CD4-positive, alpha-beta T cell (primary cell): Measurements from ENCODE around the gene NT5DC1. TPM values are rescaled to one million over a fixed set of nuclear protein-coding genes. Genes with fewer than 3 reads are reported as not detected.

Experiments
- ATAC-seq: fragments of 200-7000 bp; cut with Tn5 transposase; one replicate; pipeline ENCODE4 v1.10.0; 2022; ENCODE audit warnings: mild to moderate bottlenecking; ENCODE audit not compliant: poor library complexity
- CTCF ChIA-PET: fragments of 350-600 bp; sonication (Branson Sonifier 250); formaldehyde crosslinking; loops from one replicate; lab custom pipeline; 2021; ENCODE audit warnings: antibody characterized with exemption, inconsistent platforms; lab: Charles Lee
- POLR2A ChIA-PET: fragments of 350-600 bp; sonication (Branson Sonifier 250); formaldehyde crosslinking; loops from one replicate; lab custom pipeline; 2021; ENCODE audit warnings: antibody characterized with exemption, inconsistent platforms; lab: Charles Lee
- DNase-seq, 14 experiments: peaks; one replicate each; pipeline ENCODE4 v3.0.0-alpha.2; 2013 to 2020; ENCODE audit warnings: mixed read lengths in 2 of 14
- H3K27ac ChIP-seq, 2 donors: one replicate each; pipeline versions ENCODE4 v1.5.1 to v1.7.0; 2013; ENCODE audit warnings: low read length in 2 of 2, low read depth in 1 of 2, mild to moderate bottlenecking in 1 of 2
- H3K27me3 ChIP-seq, 2 experiments: 1 replicate in 1 of 2; 2 replicates in 1 of 2; pipeline versions ENCODE4 v1.6.1 to v1.7.0; 2013; ENCODE audit warnings: low read length in 2 of 2, control low read depth in 1 of 2, mild to moderate bottlenecking in 1 of 2, moderate library complexity in 1 of 2; ENCODE audit not compliant: insufficient read depth in 2 of 2, control insufficient read depth in 1 of 2
- H3K36me3 ChIP-seq: one replicate; pipeline ENCODE4 v1.6.1; 2013; ENCODE audit warnings: low read length, control low read depth; ENCODE audit not compliant: insufficient read depth
- H3K4me1 ChIP-seq: one replicate; pipeline ENCODE4 v1.6.1; 2013; ENCODE audit warnings: low read length, control low read depth; ENCODE audit not compliant: insufficient read depth
- H3K4me3 ChIP-seq: one replicate; pipeline ENCODE4 v1.5.1; 2013; ENCODE audit warnings: mild to moderate bottlenecking, low read length, moderate library complexity
- H3K9me3 ChIP-seq, 2 experiments: 1 replicate in 1 of 2; 2 replicates in 1 of 2; pipeline versions ENCODE4 v1.6.1 to v1.7.0; 2013; ENCODE audit warnings: low read length in 2 of 2, mild to moderate bottlenecking in 2 of 2, control low read depth in 1 of 2, moderate library complexity in 1 of 2; ENCODE audit not compliant: control insufficient read depth in 1 of 2, insufficient read depth in 1 of 2
- H3K27ac Mint-ChIP-seq: one replicate; pipeline ENCODE4 v1.8.0; 2020; ENCODE audit warnings: mixed read lengths
- H3K27me3 Mint-ChIP-seq: one replicate; pipeline ENCODE4 v1.8.0; 2021; ENCODE audit warnings: mixed read lengths
- H3K36me3 Mint-ChIP-seq: one replicate; pipeline ENCODE4 v1.8.0; 2021; ENCODE audit warnings: low read depth, mixed read lengths
- H3K4me1 Mint-ChIP-seq: one replicate; pipeline ENCODE4 v1.8.0; 2021; ENCODE audit warnings: low read depth, mixed read lengths
- H3K4me3 Mint-ChIP-seq: one replicate; pipeline ENCODE4 v1.8.0; 2020; ENCODE audit warnings: mild to moderate bottlenecking, mixed read lengths
- H3K9me3 Mint-ChIP-seq: one replicate; pipeline ENCODE4 v1.8.0; 2020; ENCODE audit warnings: mixed read lengths
- intact Hi-C, 2 experiments: fragments of 100-400 bp; cut with DNase I in 1 of 2; cut with micrococcal nuclease in 1 of 2; formaldehyde crosslinking; loops; one replicate each; pipeline versions ENCODE4 v1.15.1 to v1.9.0; 2023 to 2025; cut with DNase I, micrococcal nuclease
- total RNA-seq, 174 experiments: library from RNA in 2 of 174; stranded (reverse) in 2 of 174; gene quantifications; one replicate each; pipeline ENCODE4 v1.2.3 and lab custom pipeline; 2021 to 2026
- TF ChIP-seq, protein P1 (sequence below): fragments of 200-600 bp; IDR thresholded peaks from one replicate; pipeline ENCODE4 v1.8.0; 2022; ENCODE audit warnings: antibody characterized with exemption, mild to moderate bottlenecking

Gene NT5DC1
- total RNA-seq, 2 experiments from 2014 or later: 24.2 to 27.2 TPM

DNA sequence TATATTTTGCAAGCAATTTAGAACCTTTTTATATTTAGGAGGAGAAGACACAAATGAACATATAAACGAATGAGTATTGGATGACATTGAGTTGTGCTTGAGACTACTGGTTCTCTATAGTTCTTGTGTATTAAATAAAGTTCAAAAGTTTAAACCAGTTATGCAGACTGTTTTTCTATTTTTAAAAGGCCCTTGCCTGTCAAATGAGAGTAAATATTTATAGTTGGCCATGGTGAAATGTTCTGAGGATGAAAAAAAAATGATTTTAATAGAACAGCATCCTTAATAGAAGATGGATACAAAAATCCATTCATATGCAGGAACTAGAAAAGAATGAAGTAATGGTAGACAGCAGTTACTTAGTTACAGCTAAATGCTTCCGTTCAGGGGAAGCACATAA lies 88.8 kb downstream of the NT5DC1 start:
- no peaks in the 10 kb centered on the region for H3K27me3 ChIP-seq
- Mint-ChIP-seq H3K27me3 (no peaks in the 10 kb centered on the region), H3K9me3 (no peaks in the 10 kb centered on the region), H3K36me3 (peaks cover 22% of the 10 kb centered on the region), H3K27ac (no peak overlapping the region), H3K4me1 (peaks cover 5% of the 10 kb centered on the region), H3K4me3 (no peak overlapping the region)
- H3K9me3 ChIP-seq: no peaks in the 10 kb centered on the region
- POLR2A ChIA-PET: no interaction called here
- CTCF ChIA-PET: interaction anchor here (1.5 kb wide), 1 partner anchor 17 kb away, joined by 3 read pairs; no protein-coding TSS in a partner anchor
- no peak overlapping the region for H3K4me3 ChIP-seq
- no peak overlapping the region for H3K27ac ChIP-seq
- peaks cover 3% of the 10 kb centered on the region for H3K36me3 ChIP-seq
- DNase-seq: no peak
- intact Hi-C loops: no loop called here
- no peak for ATAC-seq
- TF ChIP-seq, protein P1, sequence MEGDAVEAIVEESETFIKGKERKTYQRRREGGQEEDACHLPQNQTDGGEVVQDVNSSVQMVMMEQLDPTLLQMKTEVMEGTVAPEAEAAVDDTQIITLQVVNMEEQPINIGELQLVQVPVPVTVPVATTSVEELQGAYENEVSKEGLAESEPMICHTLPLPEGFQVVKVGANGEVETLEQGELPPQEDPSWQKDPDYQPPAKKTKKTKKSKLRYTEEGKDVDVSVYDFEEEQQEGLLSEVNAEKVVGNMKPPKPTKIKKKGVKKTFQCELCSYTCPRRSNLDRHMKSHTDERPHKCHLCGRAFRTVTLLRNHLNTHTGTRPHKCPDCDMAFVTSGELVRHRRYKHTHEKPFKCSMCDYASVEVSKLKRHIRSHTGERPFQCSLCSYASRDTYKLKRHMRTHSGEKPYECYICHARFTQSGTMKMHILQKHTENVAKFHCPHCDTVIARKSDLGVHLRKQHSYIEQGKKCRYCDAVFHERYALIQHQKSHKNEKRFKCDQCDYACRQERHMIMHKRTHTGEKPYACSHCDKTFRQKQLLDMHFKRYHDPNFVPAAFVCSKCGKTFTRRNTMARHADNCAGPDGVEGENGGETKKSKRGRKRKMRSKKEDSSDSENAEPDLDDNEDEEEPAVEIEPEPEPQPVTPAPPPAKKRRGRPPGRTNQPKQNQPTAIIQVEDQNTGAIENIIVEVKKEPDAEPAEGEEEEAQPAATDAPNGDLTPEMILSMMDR: no peak
- no peaks in the 10 kb centered on the region for H3K4me1 ChIP-seq

DNA sequence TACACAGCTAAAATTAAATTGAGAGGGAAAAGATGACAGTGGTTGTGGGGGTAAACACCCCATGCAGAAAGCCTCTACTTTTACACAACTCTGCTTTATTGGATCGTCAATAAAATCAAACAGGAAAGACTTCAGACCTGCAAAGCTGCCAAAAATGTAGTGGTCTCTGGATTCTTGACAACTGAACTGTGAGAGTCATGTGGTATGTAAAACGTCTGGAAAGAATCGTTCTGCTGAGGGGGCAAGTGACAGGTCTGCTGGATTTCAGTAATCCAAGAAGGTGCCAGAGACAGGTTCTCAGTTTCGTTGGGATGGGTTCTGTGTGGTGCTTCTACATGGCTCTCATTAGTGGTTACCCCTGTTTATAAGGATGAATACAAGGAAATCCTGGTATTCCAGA lies 89.9 kb downstream of the NT5DC1 start:
- ChIA-PET POLR2A (no interaction called here), CTCF (interaction anchor here (1.5 kb wide), 1 partner anchor 16 kb away, joined by 3 read pairs; no protein-coding TSS in a partner anchor)
- Histone ChIP-seq H3K4me1 (no peaks in the 10 kb centered on the region), H3K4me3 (no peak overlapping the region), H3K27ac (no peak overlapping the region), H3K9me3 (no peaks in the 10 kb centered on the region), H3K36me3 (peaks cover 3% of the 10 kb centered on the region), H3K27me3 (no peaks in the 10 kb centered on the region)
- no peaks in the 10 kb centered on the region for H3K9me3 Mint-ChIP-seq
- no peak for DNase-seq
- intact Hi-C loops: no loop called here
- TF ChIP-seq, protein P1: no peak
- H3K4me1 Mint-ChIP-seq: no peaks in the 10 kb centered on the region
- H3K4me3 Mint-ChIP-seq: no peak overlapping the region
- no peak overlapping the region for H3K27ac Mint-ChIP-seq
- ATAC-seq: no peak
- no peaks in the 10 kb centered on the region for H3K27me3 Mint-ChIP-seq
- H3K36me3 Mint-ChIP-seq: peaks cover 16% of the 10 kb centered on the region

DNA sequence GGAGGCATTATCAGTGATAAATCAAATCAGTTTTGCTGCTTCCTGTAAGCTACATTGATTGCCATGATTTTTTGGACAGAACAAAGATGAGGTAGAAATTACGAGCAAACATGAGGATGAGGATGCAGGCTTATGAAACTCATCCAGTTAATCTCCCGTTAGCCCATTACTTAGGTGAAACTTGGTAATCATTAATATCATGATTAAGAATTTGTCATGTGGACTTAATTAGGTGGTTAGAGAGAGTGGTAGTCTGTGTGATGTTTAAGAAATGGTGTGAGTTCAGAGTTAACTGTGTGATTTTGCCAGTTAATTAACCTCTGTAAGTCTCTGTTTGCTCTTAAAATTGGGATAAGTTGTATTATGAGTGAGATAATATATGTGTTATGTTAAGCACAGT lies 91.2 kb downstream of the NT5DC1 start:
- Histone ChIP-seq H3K4me1 (no peaks in the 10 kb centered on the region), H3K4me3 (no peak overlapping the region), H3K27ac (no peak overlapping the region), H3K36me3 (peaks cover 5% of the 10 kb centered on the region), H3K27me3 (no peaks in the 10 kb centered on the region), H3K9me3 (no peaks in the 10 kb centered on the region)
- H3K4me3 Mint-ChIP-seq: no peak overlapping the region
- TF ChIP-seq, protein P1: no peak
- no peaks in the 10 kb centered on the region for H3K27me3 Mint-ChIP-seq
- no peak overlapping the region for H3K27ac Mint-ChIP-seq
- H3K9me3 Mint-ChIP-seq: no peaks in the 10 kb centered on the region
- ATAC-seq (no peak), DNase-seq (no peak)
- ChIA-PET POLR2A (no interaction called here), CTCF (no interaction called here)
- H3K36me3 Mint-ChIP-seq: peaks cover 16% of the 10 kb centered on the region
- intact Hi-C loops: no loop called here
- no peaks in the 10 kb centered on the region for H3K4me1 Mint-ChIP-seq
